ENCODE measurements around the gene NRCAM. TPM values are rescaled to one million over a fixed set of nuclear protein-coding genes. Genes with fewer than 3 reads are reported as not detected.

Gene NRCAM
- total RNA-seq, 2 donors from 2014 or later: 17.9 to 28.2 TPM

GRCh38 chr7:108308903-108309302 is 147.3 kb downstream of the NRCAM start:
- Histone ChIP-seq H3K27ac (ENCODE audit: low read depth, low read length) (peak overlapping the region; percentile 88), H3K4me1 (ENCODE audit: control insufficient read depth, insufficient read depth, low read length) (no peaks in the 10 kb centered on the region)

GRCh38 chr7:108308276-108308675 is 148.0 kb downstream of the NRCAM start:
- no peak overlapping the region for H3K4me3 Mint-ChIP-seq
- H3K36me3 Mint-ChIP-seq (ENCODE audit: low read depth): no peaks in the 10 kb centered on the region
- DNase-seq: no peak
- Histone ChIP-seq H3K9me3 (ENCODE audit: control insufficient read depth, low read length) (no peaks in the 10 kb centered on the region), H3K27me3 (ENCODE audit: control insufficient read depth, insufficient read depth, low read length, poor library complexity, severe bottlenecking) (no peaks in the 10 kb centered on the region), H3K36me3 (ENCODE audit: control insufficient read depth, insufficient read depth, low read length) (no peaks in the 10 kb centered on the region), H3K4me3 (ENCODE audit: low read length) (no peak overlapping the region), H3K4me1 (ENCODE audit: control insufficient read depth, insufficient read depth, low read length) (no peaks in the 10 kb centered on the region), H3K9ac (ENCODE audit: extremely low read depth, low read length, poor library complexity, severe bottlenecking) (no peak overlapping the region), H3K27ac (ENCODE audit: low read depth, low read length) (peak overlapping the region; percentile 88)
- peaks cover 2% of the 10 kb centered on the region for H3K4me1 Mint-ChIP-seq
- 96 to 100% methylated on average over 3 of the region's 3 CpGs for WGBS, 2 experiments (ENCODE audit: insufficient coverage in 1 of 2, insufficient read length in 1 of 2)
- H3K27ac Mint-ChIP-seq: no peak overlapping the region
- no peak for TF ChIP-seq CTCF (conservative IDR thresholded peaks at IDR 0.05)
- no peaks in the 10 kb centered on the region for H3K9me3 Mint-ChIP-seq
- H3K27me3 Mint-ChIP-seq (ENCODE audit: insufficient read depth): no peaks in the 10 kb centered on the region

More at GRCh38 chr7:108308903-108309302, 147.3 kb downstream of the NRCAM start:
- peaks cover 2% of the 10 kb centered on the region for H3K4me1 Mint-ChIP-seq
- H3K27ac Mint-ChIP-seq: no peak overlapping the region
- no peaks in the 10 kb centered on the region for H3K36me3 Mint-ChIP-seq (ENCODE audit: low read depth)
- H3K27me3 ChIP-seq (ENCODE audit: control insufficient read depth, insufficient read depth, low read length, poor library complexity, severe bottlenecking): no peaks in the 10 kb centered on the region
- H3K27me3 Mint-ChIP-seq (ENCODE audit: insufficient read depth): no peaks in the 10 kb centered on the region
- no peaks in the 10 kb centered on the region for H3K36me3 ChIP-seq (ENCODE audit: control insufficient read depth, insufficient read depth, low read length)
- no peaks in the 10 kb centered on the region for H3K9me3 ChIP-seq (ENCODE audit: control insufficient read depth, low read length)
- H3K4me3 Mint-ChIP-seq: no peak overlapping the region
- H3K4me3 ChIP-seq (ENCODE audit: low read length): no peak overlapping the region
- no peak overlapping the region for H3K9ac ChIP-seq (ENCODE audit: extremely low read depth, low read length, poor library complexity, severe bottlenecking)
- WGBS, 2 experiments (ENCODE audit: insufficient coverage in 1 of 2, insufficient read length in 1 of 2): 65 to 84% methylated on average over 2 of the region's 2 CpGs
- no peak for DNase-seq
- TF ChIP-seq CTCF (conservative IDR thresholded peaks at IDR 0.05): no peak
- H3K9me3 Mint-ChIP-seq: no peaks in the 10 kb centered on the region

- Histone ChIP-seq H3K9me3 (ENCODE audit: control insufficient read depth, low read length) (no peaks in the 10 kb centered on the region), H3K36me3 (ENCODE audit: control insufficient read depth, insufficient read depth, low read length) (no peaks in the 10 kb centered on the region), H3K4me1 (ENCODE audit: control insufficient read depth, insufficient read depth, low read length) (no peaks in the 10 kb centered on the region), H3K27ac (ENCODE audit: low read depth, low read length) (peak overlapping the region; percentile 88), H3K9ac (ENCODE audit: extremely low read depth, low read length, poor library complexity, severe bottlenecking) (no peak overlapping the region), H3K4me3 (ENCODE audit: low read length) (no peak overlapping the region), H3K27me3 (ENCODE audit: control insufficient read depth, insufficient read depth, low read length, poor library complexity, severe bottlenecking) (no peaks in the 10 kb centered on the region)
- Mint-ChIP-seq H3K4me1 (no peaks in the 10 kb centered on the region), H3K36me3 (ENCODE audit: low read depth) (no peaks in the 10 kb centered on the region), H3K27me3 (ENCODE audit: insufficient read depth) (no peaks in the 10 kb centered on the region), H3K27ac (no peak overlapping the region), H3K4me3 (no peak overlapping the region), H3K9me3 (no peaks in the 10 kb centered on the region)
- no peak for DNase-seq
- 85% methylated on average over 2 of the region's 2 CpGs; no CpG with 5 or more reads in 1 of the 2 experiments for WGBS, 2 experiments (ENCODE audit: insufficient coverage in 1 of 2, insufficient read length in 1 of 2)
- peak; percentile 26 for TF ChIP-seq CTCF (conservative IDR thresholded peaks at IDR 0.05)
These were observed 148.6 kb downstream of the NRCAM start for GRCh38 chr7:108307595-108307994.
